22Rv1 (cell line): ENCODE measurements around the gene CRAT.

Experiments used
- H3K27ac ChIP-seq: fragments of 450-650 bp; 2 replicates; pipeline ENCODE4 v1.5.1; 2017
- CTCF ChIP-seq: fragments of 450-650 bp; IDR thresholded peaks from 2 replicates; pipeline ENCODE4 v1.5.1; 2017; ENCODE audit warnings: mild to moderate bottlenecking
- ZFX ChIP-seq: fragments of 450-650 bp; IDR thresholded peaks from 2 replicates; pipeline ENCODE4 v1.6.1; 2017; ENCODE audit warnings: antibody characterized with exemption, borderline replicate concordance

Gene CRAT

GRCh38 chr9:129072171-129072570, 38.4 kb downstream of the CRAT start:
- no peak for TF ChIP-seq ZFX
- no peak for TF ChIP-seq CTCF
- peak overlapping the region; percentile 43; the same call in 1 of the 2 replicates for H3K27ac ChIP-seq

- TF ChIP-seq CTCF, result no peak
- TF ChIP-seq ZFX, result no peak
- H3K27ac ChIP-seq, result peak overlapping the region; percentile 43
These were observed 39.0 kb downstream of the CRAT start for GRCh38 chr9:129071526-129072126.

DNA sequence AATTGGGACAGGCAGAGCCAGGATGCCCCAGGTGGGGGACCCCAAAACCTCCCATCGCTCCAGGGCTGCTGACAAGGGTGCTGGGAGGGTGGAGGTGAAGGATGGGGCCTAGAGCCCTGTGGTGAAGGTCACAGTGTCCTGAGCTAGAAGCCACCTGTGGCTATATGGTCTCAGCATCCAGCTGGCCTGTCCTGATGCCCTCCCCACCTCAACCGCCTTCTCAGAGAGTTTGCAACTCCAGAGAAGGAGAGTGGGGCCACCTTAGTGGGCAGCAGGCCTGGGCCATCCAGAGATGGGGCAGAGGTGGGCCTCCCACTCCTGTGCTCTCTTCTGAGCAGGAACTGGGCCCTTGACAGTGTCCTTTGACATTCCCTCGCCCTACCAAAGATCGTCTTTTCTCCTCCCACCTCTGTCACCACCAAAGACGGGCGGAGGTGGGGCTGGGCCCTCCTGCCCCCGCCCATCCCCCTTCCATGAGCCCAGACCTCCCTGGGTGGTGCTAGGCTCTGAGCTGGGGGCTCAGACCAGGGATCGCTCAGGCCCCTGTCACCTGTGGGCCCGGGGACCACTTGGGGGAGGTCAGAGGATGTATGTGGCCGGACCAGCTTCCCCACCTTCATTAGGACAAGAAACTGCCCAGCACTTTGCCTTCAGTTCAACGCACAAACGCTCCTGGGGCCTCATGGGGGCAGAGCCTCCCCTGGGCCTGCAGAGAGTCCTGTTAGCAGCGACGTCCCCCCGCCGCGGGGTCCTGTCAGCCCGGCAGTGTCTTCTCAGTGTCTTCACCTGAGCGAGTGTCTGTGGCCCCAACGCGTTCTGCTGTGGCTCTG, 39.7 kb downstream of the CRAT start:
- peak overlapping the region; percentile 43 for H3K27ac ChIP-seq
- TF ChIP-seq CTCF, result no peak

- H3K27ac ChIP-seq, result no peak overlapping the region
- TF ChIP-seq CTCF (no peak), ZFX (no peak)
These were observed 40.5 kb downstream of the CRAT start for GRCh38 chr9:129069862-129070641.

GRCh38 chr9:129068990-129069861, 41.4 kb downstream of the CRAT start:
- no peak for TF ChIP-seq CTCF
- TF ChIP-seq ZFX, result no peak
- no peak overlapping the region for H3K27ac ChIP-seq

DNA sequence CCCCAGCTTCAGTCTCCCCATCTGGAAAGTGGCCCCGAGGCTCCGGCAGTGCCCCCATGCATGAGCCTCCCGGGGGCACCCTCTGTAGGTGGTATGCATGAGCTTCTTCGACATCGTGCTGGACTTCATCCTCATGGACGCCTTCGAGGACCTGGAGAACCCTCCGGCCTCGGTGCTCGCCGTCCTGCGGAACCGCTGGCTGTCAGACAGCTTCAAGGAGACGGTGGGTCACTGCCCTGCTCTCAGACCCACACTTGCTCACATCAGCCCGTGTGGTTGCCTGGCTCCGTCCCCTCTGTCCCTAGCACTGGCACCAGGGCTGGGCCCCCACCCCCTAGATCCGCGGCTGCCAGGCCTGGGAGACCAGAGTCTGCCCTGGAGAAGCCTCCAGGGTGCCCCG, 42.5 kb downstream of the CRAT start:
- no peak overlapping the region for H3K27ac ChIP-seq

More for the DNA sequence above, 42.5 kb downstream of the CRAT start:
- TF ChIP-seq ZFX, result no peak
- TF ChIP-seq CTCF, result no peak
